HUES6 (cell line): Measurements from ENCODE around the gene CP.

ENCODE experiments used
- H3K27ac ChIP-seq: 2 replicates; pipeline ENCODE4 v1.7.0; 2013; ENCODE audit warnings: low read depth, mild to moderate bottlenecking, low read length, inconsistent platforms
- H3K27me3 ChIP-seq: 2 replicates; pipeline ENCODE4 v1.6.1; 2013; ENCODE audit warnings: low read length; ENCODE audit not compliant: control insufficient read depth, insufficient read depth
- H3K36me3 ChIP-seq: 2 replicates; pipeline ENCODE4 v1.6.1; 2013; ENCODE audit warnings: low read length; ENCODE audit not compliant: control insufficient read depth, insufficient read depth
- H3K4me1 ChIP-seq: 2 replicates; pipeline ENCODE4 v1.6.1; 2013; ENCODE audit warnings: low read length; ENCODE audit not compliant: control insufficient read depth, insufficient read depth
- H3K4me3 ChIP-seq: 2 replicates; pipeline ENCODE4 v1.5.1; 2013; ENCODE audit warnings: low read depth, low read length
- H3K9ac ChIP-seq: one replicate; pipeline ENCODE4 v1.6.1; 2013; ENCODE audit warnings: mild to moderate bottlenecking, low read length
- H3K9me3 ChIP-seq: 2 replicates; pipeline ENCODE4 v1.6.1; 2013; ENCODE audit warnings: low read depth, low read length; ENCODE audit not compliant: control insufficient read depth, insufficient read depth

CP gene

DNA sequence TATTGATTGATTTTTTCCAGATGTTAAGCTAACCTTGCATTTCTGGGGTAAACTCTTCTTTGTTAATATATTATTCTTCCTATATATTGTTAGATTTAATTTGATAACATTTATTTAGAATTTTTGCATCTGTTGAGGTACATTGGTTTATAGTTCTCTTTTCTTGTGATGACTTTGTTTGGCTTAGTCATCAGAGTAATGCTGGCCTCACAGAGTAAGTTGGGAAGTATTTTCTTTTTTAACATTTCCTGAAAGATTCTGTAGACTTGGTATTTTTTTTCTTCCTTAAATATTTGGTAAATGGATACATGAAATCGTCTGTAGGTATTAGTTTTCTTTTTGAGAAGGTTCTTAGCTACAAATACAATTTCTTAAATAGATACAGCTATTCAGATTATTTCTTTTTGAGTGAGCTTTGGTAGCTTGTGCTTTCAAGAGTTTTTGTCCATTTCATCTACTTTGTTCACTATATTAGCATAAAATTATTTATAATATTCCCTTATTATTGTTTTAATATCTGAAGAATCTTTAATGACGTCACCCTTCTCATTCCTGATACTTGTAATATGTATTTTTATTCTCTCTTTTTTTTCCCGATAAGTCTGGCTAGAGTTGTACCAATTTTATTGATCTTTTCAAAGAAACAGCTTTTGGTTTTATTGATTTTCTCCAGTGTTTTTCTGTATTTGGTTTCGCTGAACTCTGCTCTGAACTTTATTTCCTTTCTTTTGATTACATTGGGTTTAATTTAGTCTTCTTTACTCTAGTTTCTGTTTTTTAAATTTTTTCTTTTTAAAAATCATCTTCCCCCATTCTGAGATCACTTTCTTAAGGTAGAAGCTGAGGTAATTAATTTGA, 98.7 kb downstream of the CP start:
- Histone ChIP-seq H3K27me3 (no peaks in the 10 kb centered on the region), H3K4me1 (0 out of 2 replicates have a peak, but pooled peaks cover 4% of the 10 kb centered on the region), H3K4me3 (no peak overlapping the region), H3K27ac (no peak overlapping the region), H3K9me3 (no peaks in the 10 kb centered on the region), H3K9ac (no peak overlapping the region), H3K36me3 (no peaks in the 10 kb centered on the region)
